LNCaP clone FGC (cell line): ENCODE results near the gene SDF2L1.
A peak's percentile ranks its signal among the peaks of the same experiment; 100 is the strongest.
"Not testable (repeated sequence)": the region's sequence is repeated elsewhere in the genome, so short reads cannot be mapped to it uniquely, and the experiment has no call there.

Experiments
- DNase-seq: peaks from one replicate; pipeline ENCODE4 v3.0.0-alpha.2; 2011; ENCODE audit warnings: low read depth
- H3K4me3 ChIP-seq: 2 replicates; pipeline ENCODE4 v1.5.1; 2011; ENCODE audit warnings: mild to moderate bottlenecking, low read depth, low read length, control low read depth
- TF ChIP-seq, protein P1 (sequence below): IDR thresholded peaks from 2 replicates; pipeline ENCODE4 v1.5.1; 2012; ENCODE audit warnings: mild to moderate bottlenecking; ENCODE audit not compliant: control insufficient read depth, insufficient read depth; ENCODE audit errors: extremely low read depth

The SDF2L1 gene, protein sequence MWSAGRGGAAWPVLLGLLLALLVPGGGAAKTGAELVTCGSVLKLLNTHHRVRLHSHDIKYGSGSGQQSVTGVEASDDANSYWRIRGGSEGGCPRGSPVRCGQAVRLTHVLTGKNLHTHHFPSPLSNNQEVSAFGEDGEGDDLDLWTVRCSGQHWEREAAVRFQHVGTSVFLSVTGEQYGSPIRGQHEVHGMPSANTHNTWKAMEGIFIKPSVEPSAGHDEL

DNA sequence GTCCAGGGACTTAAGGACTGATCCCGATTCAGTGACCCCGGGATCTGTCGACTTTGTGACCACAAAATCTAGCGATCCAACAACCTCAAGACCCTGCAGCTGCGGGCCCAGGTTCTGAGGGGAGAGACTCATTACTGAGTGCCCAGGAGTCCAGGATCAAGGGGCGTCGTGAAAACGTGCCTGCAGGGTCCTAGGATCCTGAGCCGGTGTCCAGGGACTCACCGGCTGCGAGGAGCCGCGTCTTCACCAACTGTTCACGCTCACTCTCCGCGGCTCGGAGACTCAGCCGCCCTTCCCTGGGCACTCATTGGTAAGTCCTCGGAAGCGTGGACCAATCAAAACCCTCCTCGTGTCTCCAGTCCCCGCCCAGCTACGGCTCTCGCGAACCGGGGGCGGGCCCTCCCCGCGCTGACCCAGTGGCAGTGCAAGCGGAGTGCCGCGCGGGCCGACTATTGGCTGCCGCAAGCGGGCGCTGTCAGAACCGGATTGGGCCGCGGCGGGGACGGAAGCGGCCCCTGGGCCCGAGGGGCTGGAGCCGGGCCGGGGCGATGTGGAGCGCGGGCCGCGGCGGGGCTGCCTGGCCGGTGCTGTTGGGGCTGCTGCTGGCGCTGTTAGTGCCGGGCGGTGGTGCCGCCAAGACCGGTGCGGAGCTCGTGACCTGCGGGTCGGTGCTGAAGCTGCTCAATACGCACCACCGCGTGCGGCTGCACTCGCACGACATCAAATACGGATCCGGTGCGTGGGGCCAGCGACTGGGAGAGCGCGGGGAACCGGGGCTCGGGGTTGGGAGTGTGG lies at the start of gene SDF2L1:
Gene SDF2L1, plus strand, starts transcription at position 514 of the 795 bp plus-strand sequence. Its CDS starts 35 bp downstream, at position 549.
- peak; percentile 93 for DNase-seq

DNA sequence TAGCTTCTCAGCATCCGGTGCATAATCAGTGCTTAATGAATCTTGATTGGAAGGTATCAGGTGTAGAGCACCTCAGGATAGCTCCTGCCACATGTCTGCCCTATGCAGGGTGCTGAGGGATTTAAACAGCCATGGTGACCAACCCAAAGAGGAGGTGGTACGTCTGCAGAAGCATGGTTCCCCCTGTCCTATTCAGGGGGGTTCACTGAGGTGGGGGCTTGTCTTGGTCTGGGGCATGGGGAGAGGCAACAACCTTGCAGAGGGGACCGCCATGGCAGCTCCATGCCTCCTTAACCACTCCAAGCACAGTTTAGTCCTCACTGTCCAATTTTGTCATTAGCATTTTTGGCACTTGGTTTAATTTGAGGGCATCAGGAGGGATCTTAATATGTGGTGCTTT lies 49.7 kb upstream of the SDF2L1 start:
- TF ChIP-seq, protein P1, sequence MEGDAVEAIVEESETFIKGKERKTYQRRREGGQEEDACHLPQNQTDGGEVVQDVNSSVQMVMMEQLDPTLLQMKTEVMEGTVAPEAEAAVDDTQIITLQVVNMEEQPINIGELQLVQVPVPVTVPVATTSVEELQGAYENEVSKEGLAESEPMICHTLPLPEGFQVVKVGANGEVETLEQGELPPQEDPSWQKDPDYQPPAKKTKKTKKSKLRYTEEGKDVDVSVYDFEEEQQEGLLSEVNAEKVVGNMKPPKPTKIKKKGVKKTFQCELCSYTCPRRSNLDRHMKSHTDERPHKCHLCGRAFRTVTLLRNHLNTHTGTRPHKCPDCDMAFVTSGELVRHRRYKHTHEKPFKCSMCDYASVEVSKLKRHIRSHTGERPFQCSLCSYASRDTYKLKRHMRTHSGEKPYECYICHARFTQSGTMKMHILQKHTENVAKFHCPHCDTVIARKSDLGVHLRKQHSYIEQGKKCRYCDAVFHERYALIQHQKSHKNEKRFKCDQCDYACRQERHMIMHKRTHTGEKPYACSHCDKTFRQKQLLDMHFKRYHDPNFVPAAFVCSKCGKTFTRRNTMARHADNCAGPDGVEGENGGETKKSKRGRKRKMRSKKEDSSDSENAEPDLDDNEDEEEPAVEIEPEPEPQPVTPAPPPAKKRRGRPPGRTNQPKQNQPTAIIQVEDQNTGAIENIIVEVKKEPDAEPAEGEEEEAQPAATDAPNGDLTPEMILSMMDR: no peak
- no peak for DNase-seq
- no peak overlapping the region for H3K4me3 ChIP-seq

More for the DNA sequence above, at the start of gene SDF2L1:
- TF ChIP-seq, protein P1: no peak
- H3K4me3 ChIP-seq: peak within 1 kb of the TSS; percentile 77

DNA sequence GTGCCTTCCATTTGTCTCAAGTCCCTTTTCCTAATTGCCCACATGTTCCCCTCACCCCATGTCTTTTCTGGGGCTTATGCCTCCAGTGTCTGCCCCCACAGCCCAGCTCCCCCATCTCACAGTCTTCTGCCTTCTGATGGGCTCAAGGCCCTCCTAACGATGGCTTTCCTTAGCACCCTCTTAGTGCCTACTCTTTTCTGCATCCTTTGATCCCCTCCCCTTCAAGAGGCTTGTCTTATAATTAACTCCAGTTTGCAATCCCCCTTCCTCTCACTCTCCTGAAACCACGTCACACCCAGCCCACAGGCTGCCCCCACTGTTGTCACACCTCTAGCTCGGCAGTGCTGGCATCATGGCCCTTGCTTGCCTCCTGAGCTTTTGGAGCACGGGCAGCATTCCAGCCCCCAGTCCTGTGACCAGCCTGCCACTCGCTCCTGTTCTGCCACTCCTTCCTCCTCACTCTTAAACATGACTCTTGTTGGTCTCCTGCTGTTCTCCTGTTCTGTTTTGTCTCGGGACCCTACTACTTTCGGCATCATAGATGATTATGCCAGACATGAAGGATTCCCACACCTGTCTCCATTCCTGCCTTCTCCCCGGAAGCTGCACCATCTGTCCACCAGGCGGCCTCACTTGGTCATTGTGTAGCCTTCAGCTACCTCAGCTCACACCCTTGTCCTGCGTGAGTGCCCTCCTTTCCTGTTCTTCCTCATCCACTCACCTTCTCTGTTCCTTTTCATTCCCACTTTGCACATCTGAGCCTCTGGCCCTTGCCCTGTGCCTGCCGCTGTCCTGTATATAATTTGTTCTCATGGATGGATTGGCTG lies 48.5 kb upstream of the SDF2L1 start:
- DNase-seq: no peak
- H3K4me3 ChIP-seq: no peak overlapping the region
- TF ChIP-seq, protein P1: peak; percentile 23

DNA sequence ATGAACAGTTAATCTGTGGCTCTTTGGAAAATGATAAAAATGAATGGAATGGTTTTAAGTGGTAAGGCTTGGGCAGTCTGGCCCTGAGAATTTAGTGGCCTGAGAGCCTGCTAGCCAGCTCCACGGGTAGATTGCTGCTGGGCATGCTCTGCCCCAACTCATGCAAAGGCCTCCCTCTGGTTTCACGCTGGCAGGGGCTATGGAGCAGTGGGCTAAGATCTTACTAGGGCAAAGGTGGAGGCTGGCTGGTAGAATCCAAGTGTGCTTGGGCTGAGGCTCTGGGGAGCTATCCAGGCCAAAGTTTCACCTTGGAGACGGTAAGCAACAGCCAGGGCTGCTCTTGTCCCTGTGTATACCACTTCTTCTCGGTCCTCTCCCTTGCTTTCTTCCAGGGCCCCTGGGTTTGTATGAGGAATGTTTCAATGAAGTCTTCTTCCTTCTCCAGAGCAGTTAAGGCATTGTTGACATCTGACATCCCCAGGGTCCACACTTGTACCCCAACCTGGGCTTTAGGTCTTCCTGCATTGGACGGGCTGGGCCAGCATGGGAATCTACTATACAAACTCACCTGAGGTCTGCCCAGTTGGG lies 47.1 kb upstream of the SDF2L1 start:
- DNase-seq: no peak
- H3K4me3 ChIP-seq: no peak overlapping the region
- TF ChIP-seq, protein P1: no peak

DNA sequence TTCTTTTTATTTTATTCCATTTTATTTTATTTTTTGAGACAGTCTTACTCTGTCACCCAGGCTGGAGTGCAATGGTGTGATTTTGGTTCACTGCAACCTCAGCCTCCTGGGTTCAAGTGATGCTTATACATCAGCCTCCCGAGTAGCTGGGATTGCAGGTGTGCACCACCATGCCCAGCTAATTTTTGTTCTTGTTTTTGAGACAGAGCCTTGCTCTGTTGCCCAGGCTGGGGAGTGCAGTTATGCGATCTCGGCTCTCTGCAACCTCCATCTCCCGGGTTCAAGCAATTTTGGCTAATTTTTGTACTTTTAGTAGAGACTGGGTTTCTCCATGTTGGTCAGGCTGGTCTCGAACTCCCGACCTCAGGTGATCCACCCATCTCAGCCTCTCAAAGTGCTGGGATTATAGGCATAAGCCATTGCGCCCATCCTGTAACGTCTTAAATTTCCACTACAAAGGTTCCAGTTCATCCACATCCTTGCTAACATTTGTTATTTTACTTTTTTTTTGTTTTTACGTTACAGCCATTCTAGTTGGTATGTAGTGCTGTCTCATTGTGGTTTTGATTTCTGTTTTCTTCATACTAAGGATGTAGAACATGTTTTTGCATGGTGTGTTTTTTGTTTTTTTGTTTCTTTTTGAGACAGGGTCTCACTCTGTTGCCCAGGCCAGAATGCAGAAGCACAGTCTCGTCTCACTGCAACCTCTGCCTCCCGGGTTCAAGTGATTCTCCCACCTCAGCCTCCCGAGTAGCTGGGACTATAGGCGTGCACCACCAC lies 45.6 kb upstream of the SDF2L1 start:
- not testable (repeated sequence) for DNase-seq, H3K4me3 ChIP-seq

DNA sequence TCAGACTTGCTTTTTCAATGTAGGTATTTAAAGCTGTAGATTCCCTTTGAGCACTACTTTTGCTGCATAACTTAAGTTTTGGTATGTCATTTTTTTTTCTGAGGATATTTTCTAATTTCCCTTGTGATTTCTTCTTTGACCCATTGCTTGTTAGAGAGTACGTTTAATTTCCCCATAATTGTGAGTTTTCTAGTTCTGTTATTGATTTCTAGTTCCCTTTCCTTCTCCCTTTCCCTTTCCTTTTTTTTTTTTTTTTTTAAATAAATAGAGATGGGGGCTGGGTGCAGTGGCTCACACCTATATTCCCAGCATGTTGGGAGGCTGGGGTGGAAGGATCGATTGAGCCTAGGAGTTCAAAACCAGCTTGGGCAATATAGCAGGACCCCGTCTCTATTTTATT lies 43.8 kb upstream of the SDF2L1 start:
- TF ChIP-seq, protein P1: no peak
- DNase-seq: no peak
- H3K4me3 ChIP-seq: no peak overlapping the region
